K562 (cell line): ENCODE data around the gene RAB3GAP2. TPM values are rescaled to one million over a fixed set of nuclear protein-coding genes. Genes with fewer than 3 reads are reported as not detected.

ENCODE experiments used
- CHD4 ChIP-seq: fragments of 200-600 bp; sonication (generic); IDR thresholded peaks from 3 replicates; pipeline ENCODE4 v1.6.1; 2012; ENCODE audit warnings: low read depth, mild to moderate bottlenecking, mixed read lengths, low read length, inconsistent platforms; ENCODE audit not compliant: insufficient read depth, insufficient replicate concordance, poor library complexity, severe bottlenecking
- ETV6 ChIP-seq, 3 experiments: fragments of 150-350 bp in 1 of 3; sonication (generic) in 1 of 3; formaldehyde crosslinking in 1 of 3; IDR thresholded peaks; 2 replicates each; pipeline versions ENCODE4 v1.6.1 to v1.8.0; 2014 to 2022; ENCODE audit warnings: borderline replicate concordance in 2 of 3, low read depth in 2 of 3, antibody characterized with exemption in 1 of 3, low read length in 1 of 3, mild to moderate bottlenecking in 1 of 3, missing genetic modification reagents in 1 of 3
- KDM4B ChIP-seq, 2 experiments: fragments of 450-650 bp in 1 of 2; sonication (generic) in 1 of 2; IDR thresholded peaks; 2 replicates each; pipeline ENCODE4 v1.6.1; 2016 to 2017; ENCODE audit warnings: borderline replicate concordance in 2 of 2, antibody characterized with exemption in 1 of 2, low read depth in 1 of 2, mild to moderate bottlenecking in 1 of 2
- MEF2A ChIP-seq: IDR thresholded peaks from 2 replicates; pipeline ENCODE4 v1.6.1; 2011; ENCODE audit warnings: low read depth, mild to moderate bottlenecking, low read length, moderate library complexity; ENCODE audit not compliant: control insufficient read depth
- NFXL1 ChIP-seq: fragments of 450-650 bp; formaldehyde crosslinking; IDR thresholded peaks from 2 replicates; pipeline ENCODE4 v1.4.0; 2021; ENCODE audit warnings: mild to moderate bottlenecking
- PML ChIP-seq: IDR thresholded peaks from 2 replicates; pipeline ENCODE4 v1.6.1; 2012; ENCODE audit warnings: low read length, inconsistent platforms
- PYGO2 ChIP-seq: fragments of 450-650 bp; IDR thresholded peaks from 2 replicates; pipeline ENCODE4 v1.6.1; 2016; ENCODE audit warnings: mild to moderate bottlenecking, missing genetic modification characterization, moderate library complexity, missing compliant biosample characterization
- RAD21 ChIP-seq, 2 experiments: fragments of 250-450 bp in 1 of 2; fragments of 450-650 bp in 1 of 2; sonication (Bioruptor Pico) in 1 of 2; formaldehyde crosslinking in 1 of 2; IDR thresholded peaks in 1 of 2; conservative IDR thresholded peaks in 1 of 2; 2 replicates each; pipeline versions ENCODE4 v1.4.0 to v1.8.0; 2020 to 2022; ENCODE audit warnings: mild to moderate bottlenecking in 2 of 2, moderate library complexity in 1 of 2
- SMAD1 ChIP-seq: fragments of 150-350 bp; IDR thresholded peaks from 2 replicates; pipeline ENCODE4 v1.6.1; 2014; ENCODE audit warnings: low read length, low read depth; ENCODE audit not compliant: partially characterized antibody
- SMAD4 ChIP-seq: fragments of 250-450 bp; sonication (Bioruptor Pico); conservative IDR thresholded peaks from 2 replicates; pipeline ENCODE4 v1.8.0; 2021; ENCODE audit warnings: inconsistent platforms, mild to moderate bottlenecking, moderate library complexity
- SMARCE1 ChIP-seq: fragments of 450-650 bp; IDR thresholded peaks from 2 replicates; pipeline ENCODE4 v1.7.1; 2016; ENCODE audit warnings: mild to moderate bottlenecking
- YBX1 ChIP-seq: fragments of 450-650 bp; IDR thresholded peaks from 2 replicates; pipeline ENCODE4 v1.7.1; 2016; ENCODE audit warnings: mild to moderate bottlenecking
- ZFX ChIP-seq: sonication (generic); formaldehyde crosslinking; IDR thresholded peaks from 2 replicates; pipeline ENCODE4 v1.8.0; 2022; ENCODE audit warnings: mild to moderate bottlenecking, missing genetic modification reagents, moderate library complexity
- ZNF232 ChIP-seq: sonication (generic); formaldehyde crosslinking; IDR thresholded peaks from 2 replicates; pipeline ENCODE4 v1.8.0; 2022; ENCODE audit warnings: mild to moderate bottlenecking, missing genetic modification reagents
- ZNF239 ChIP-seq: fragments of 250-450 bp; sonication (Bioruptor Pico); IDR thresholded peaks from 2 replicates; pipeline ENCODE4 v1.4.0; 2020; ENCODE audit warnings: mild to moderate bottlenecking
- ZNF57 ChIP-seq: fragments of 450-650 bp; formaldehyde crosslinking; IDR thresholded peaks from 2 replicates; pipeline ENCODE4 v1.4.0; 2020; ENCODE audit warnings: mild to moderate bottlenecking, moderate library complexity
- ZNF766 ChIP-seq: fragments of 200-800 bp; sonication (Bioruptor generic); conservative IDR thresholded peaks from 2 replicates; pipeline ENCODE4 v1.6.1; 2016; ENCODE audit warnings: missing genetic modification characterization, missing compliant biosample characterization
- polyA plus RNA-seq, 8 experiments: library from polyadenylated mRNA; depleted of rRNA in 4 of 8; stranded (reverse) in 5 of 8; unstranded in 3 of 8; fragments of >200 nt; fragmentation: Nextera tagmentation in 2 of 8; fragmentation: Illumina TruSeq in 1 of 8; extraction: Ambion mirVana in 2 of 8; extraction: Trizol in 1 of 8; gene quantifications; 2 replicates each; pipeline versions ENCODE4 v1.2.1 to v1.2.3, GENCODE V29; 2011 to 2014; ENCODE audit warnings: inconsistent platforms in 1 of 8, missing spikeins in 1 of 8
- total RNA-seq, 7 experiments: library from RNA; depleted of rRNA in 6 of 7; stranded (reverse); fragments of >200 nt in 6 of 7; fragmentation: Illumina TruSeq in 2 of 7; extraction: Trizol in 2 of 7; gene quantifications; 2 replicates each; pipeline versions ENCODE4 v1.2.1 to v1.2.3, GENCODE V29; 2011 to 2021; ENCODE audit warnings: low replicate concordance in 1 of 7
- TF ChIP-seq, protein P1 (sequence below), 3 experiments: fragments of 200-800 bp in 1 of 3; fragments of 250-450 bp in 1 of 3; fragments of 450-650 bp in 1 of 3; sonication (Bioruptor Pico) in 1 of 3; sonication (Bioruptor generic) in 1 of 3; formaldehyde crosslinking in 1 of 3; IDR thresholded peaks; 2 replicates each; pipeline versions ENCODE4 v1.6.1 to v1.8.0; 2016 to 2022; ENCODE audit warnings: mild to moderate bottlenecking in 2 of 3, missing genetic modification characterization in 2 of 3, missing compliant biosample characterization in 1 of 3, moderate library complexity in 1 of 3
- TF ChIP-seq, protein P2 (sequence below): fragments of 450-650 bp; IDR thresholded peaks from 2 replicates; pipeline ENCODE4 v1.6.1; 2016; ENCODE audit warnings: low read depth, mild to moderate bottlenecking, moderate library complexity
- TF ChIP-seq, protein P3 (sequence below): fragments of 450-650 bp; IDR thresholded peaks from one replicate; pipeline ENCODE4 v1.6.1; 2018; ENCODE audit warnings: mild to moderate bottlenecking, moderate library complexity; ENCODE audit not compliant: partially characterized antibody

The RAB3GAP2 gene
- total and polyA plus RNA-seq, 9 of the 15 experiments (the other 6 are each of a cell fraction or from before 2014, with no cell fraction given) = 14.1 to 69.1 (median 32.2) TPM

DNA sequence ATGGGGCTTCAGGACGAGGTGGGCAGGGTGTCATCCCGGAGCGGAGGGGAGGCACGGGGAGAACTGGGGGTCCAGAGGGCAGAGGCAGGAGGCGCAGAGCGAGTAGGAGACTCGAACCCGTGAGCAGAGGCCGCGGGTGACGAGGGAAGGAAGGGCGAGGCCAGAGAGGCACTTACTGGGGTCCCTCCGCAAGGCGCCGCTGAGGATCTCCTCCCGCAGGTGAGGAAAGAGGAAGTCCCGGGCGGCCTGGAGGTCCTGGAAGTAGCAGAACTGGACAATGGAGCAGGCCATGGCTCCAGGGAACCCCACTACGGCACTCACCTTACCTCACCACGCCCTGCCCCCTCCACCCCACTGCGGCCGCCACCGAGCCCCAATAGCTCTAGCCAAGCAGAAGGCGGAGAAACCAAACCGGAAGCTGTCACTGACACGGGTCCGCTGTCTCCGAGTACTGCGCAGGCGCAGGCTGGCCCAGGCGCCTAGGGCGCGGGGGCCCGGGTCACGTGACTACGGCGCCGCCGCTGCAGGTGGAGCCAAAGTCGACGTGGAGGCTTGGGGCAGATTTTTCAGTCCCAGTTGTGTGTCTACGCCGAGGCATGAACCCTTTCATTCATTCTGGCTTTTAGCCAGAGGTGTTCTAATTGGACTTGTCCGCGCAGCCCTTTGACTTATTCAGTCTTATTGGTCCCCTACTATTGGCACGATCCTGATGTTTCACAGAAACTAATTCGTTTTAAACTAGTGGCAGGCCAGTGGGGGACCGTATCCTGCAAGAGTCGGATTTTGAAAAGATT lies at the start of gene RAB3GAP2 (continued):
- TF ChIP-seq, protein P1, sequence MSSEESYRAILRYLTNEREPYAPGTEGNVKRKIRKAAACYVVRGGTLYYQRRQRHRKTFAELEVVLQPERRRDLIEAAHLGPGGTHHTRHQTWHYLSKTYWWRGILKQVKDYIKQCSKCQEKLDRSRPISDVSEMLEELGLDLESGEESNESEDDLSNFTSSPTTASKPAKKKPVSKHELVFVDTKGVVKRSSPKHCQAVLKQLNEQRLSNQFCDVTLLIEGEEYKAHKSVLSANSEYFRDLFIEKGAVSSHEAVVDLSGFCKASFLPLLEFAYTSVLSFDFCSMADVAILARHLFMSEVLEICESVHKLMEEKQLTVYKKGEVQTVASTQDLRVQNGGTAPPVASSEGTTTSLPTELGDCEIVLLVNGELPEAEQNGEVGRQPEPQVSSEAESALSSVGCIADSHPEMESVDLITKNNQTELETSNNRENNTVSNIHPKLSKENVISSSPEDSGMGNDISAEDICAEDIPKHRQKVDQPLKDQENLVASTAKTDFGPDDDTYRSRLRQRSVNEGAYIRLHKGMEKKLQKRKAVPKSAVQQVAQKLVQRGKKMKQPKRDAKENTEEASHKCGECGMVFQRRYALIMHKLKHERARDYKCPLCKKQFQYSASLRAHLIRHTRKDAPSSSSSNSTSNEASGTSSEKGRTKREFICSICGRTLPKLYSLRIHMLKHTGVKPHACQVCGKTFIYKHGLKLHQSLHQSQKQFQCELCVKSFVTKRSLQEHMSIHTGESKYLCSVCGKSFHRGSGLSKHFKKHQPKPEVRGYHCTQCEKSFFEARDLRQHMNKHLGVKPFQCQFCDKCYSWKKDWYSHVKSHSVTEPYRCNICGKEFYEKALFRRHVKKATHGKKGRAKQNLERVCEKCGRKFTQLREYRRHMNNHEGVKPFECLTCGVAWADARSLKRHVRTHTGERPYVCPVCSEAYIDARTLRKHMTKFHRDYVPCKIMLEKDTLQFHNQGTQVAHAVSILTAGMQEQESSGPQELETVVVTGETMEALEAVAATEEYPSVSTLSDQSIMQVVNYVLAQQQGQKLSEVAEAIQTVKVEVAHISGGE (CRISPR knock-in tag; IDR thresholded peaks at IDR 0.05) = peak in 2 of 3 experiments; percentile 33 to 90; a peak in 3 of 6 replicates
- TF ChIP-seq ZNF57 (CRISPR knock-in tag) (0 out of 2 replicates have a peak, but pooled peaks have one; percentile 15), MEF2A (no peak), ZNF766 (CRISPR knock-in tag) (peak; percentile 91), KDM4B (IDR thresholded peaks at IDR 0.05; ENCODE audit: borderline replicate concordance in 2 of 2, low read depth in 1 of 2) (peak in 1 of 2 experiments; percentile 72; a peak in 1 of 4 replicates), SMAD4 (peak; percentile 86), YBX1 (no peak), NFXL1 (CRISPR knock-in tag) (no peak), PYGO2 (tag) (no peak), SMAD1 (no peak), ZNF232 (CRISPR knock-in tag) (no peak), ZFX (CRISPR knock-in tag) (peak; percentile 99), ZNF239 (CRISPR knock-in tag) (no peak), SMARCE1 (no peak), CHD4 (no peak), RAD21 (CRISPR knock-in tag; conservative IDR thresholded peaks at IDR 0.05 in 1 of 2, IDR thresholded peaks at IDR 0.05 in 1 of 2) (peak in 1 of 2 experiments; percentile 8; a peak in 1 of 4 replicates), ETV6 (IDR thresholded peaks at IDR 0.05; ENCODE audit: borderline replicate concordance in 1 of 2, low read depth in 2 of 2, low read length in 1 of 2) (no peak; a peak in 1 of 4 replicates), ETV6 (CRISPR knock-in tag; IDR thresholded peaks at IDR 0.05; ENCODE audit: borderline replicate concordance) (peak; percentile 41; the same call in 1 of the 2 replicates), PML (peak; percentile 80)
- TF ChIP-seq, protein P2, sequence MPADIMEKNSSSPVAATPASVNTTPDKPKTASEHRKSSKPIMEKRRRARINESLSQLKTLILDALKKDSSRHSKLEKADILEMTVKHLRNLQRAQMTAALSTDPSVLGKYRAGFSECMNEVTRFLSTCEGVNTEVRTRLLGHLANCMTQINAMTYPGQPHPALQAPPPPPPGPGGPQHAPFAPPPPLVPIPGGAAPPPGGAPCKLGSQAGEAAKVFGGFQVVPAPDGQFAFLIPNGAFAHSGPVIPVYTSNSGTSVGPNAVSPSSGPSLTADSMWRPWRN = no peak
- TF ChIP-seq, protein P3, sequence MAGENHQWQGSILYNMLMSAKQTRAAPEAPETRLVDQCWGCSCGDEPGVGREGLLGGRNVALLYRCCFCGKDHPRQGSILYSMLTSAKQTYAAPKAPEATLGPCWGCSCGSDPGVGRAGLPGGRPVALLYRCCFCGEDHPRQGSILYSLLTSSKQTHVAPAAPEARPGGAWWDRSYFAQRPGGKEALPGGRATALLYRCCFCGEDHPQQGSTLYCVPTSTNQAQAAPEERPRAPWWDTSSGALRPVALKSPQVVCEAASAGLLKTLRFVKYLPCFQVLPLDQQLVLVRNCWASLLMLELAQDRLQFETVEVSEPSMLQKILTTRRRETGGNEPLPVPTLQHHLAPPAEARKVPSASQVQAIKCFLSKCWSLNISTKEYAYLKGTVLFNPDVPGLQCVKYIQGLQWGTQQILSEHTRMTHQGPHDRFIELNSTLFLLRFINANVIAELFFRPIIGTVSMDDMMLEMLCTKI = no peak
